HCT116 (cell line): ENCODE results near the gene EIF4G3.

Source experiments
- CTCF ChIP-seq, 3 experiments: fragments of 200-600 bp in 1 of 3; sonication (generic) in 1 of 3; IDR thresholded peaks in 2 of 3; conservative IDR thresholded peaks in 1 of 3; 2 replicates each; pipeline ENCODE4 v1.5.1; 2012 to 2017; ENCODE audit warnings: low read depth in 2 of 3, low read length in 2 of 3, antibody characterized with exemption in 1 of 3, borderline replicate concordance in 1 of 3, control low read depth in 1 of 3, mild to moderate bottlenecking in 1 of 3, mixed read lengths in 1 of 3, mixed run types in 1 of 3, moderate library complexity in 1 of 3; ENCODE audit not compliant: insufficient read depth in 1 of 3
- FOSL1 ChIP-seq: IDR thresholded peaks from 2 replicates; pipeline ENCODE4 v1.6.1; 2012; ENCODE audit warnings: low read depth
- JUND ChIP-seq: IDR thresholded peaks from 2 replicates; pipeline ENCODE4 v1.6.1; 2012
- POLR2A ChIP-seq: IDR thresholded peaks from 2 replicates; pipeline ENCODE4 v1.7.0; 2011; ENCODE audit warnings: borderline replicate concordance; ENCODE audit not compliant: insufficient read depth, insufficient read length; ENCODE audit errors: extremely low read depth
- POLR2AphosphoS5 ChIP-seq: IDR thresholded peaks from 2 replicates; pipeline ENCODE4 v1.6.1; 2011; ENCODE audit warnings: mild to moderate bottlenecking, low read depth, low read length, moderate library complexity
- SIN3A ChIP-seq: IDR thresholded peaks from 2 replicates; pipeline ENCODE4 v1.6.1; 2012; ENCODE audit warnings: low read depth

GRCh38 chr1:21007876-21008275 lies 168.8 kb downstream of the EIF4G3 start:
- no peak for TF ChIP-seq FOSL1
- no peak for TF ChIP-seq CTCF (IDR thresholded peaks at IDR 0.05 in 2 of 3, conservative IDR thresholded peaks at IDR 0.05 in 1 of 3; ENCODE audit: borderline replicate concordance in 1 of 3, insufficient read depth in 1 of 3, low read depth in 2 of 3, low read length in 2 of 3)
- no peak for TF ChIP-seq POLR2A
- no peak for TF ChIP-seq POLR2AphosphoS5
- TF ChIP-seq SIN3A, result no peak
- no peak for TF ChIP-seq JUND
